Spleen (tissue), 11 donors: ENCODE measurements around the gene MCM5. TPM values are rescaled to one million over a fixed set of nuclear protein-coding genes. Genes with fewer than 3 reads are reported as not detected.

Experiments
- DNase-seq: peaks from one replicate; pipeline ENCODE4 v3.0.0-alpha.2; 2020
- H3K27ac ChIP-seq, 8 donors: fragments of 200-600 bp; sonication (generic) in 7 of 8; 1 replicate in 4 of 8; 2 replicates in 4 of 8; pipeline versions ENCODE4 v1.5.0 to v1.8.0; 2016 to 2021; ENCODE audit warnings: inconsistent platforms in 4 of 8, mild to moderate bottlenecking in 4 of 8, moderate library complexity in 1 of 8
- H3K27me3 ChIP-seq, 7 donors: fragments of 200-600 bp; sonication (generic) in 6 of 7; replicated peaks in 1 of 7; 1 replicate in 4 of 7; 2 replicates in 3 of 7; pipeline versions ENCODE4 v1.5.0 to v1.8.0; 2016 to 2021; ENCODE audit warnings: inconsistent platforms in 3 of 7, mild to moderate bottlenecking in 1 of 7
- H3K36me3 ChIP-seq, 6 donors: fragments of 200-600 bp; sonication (generic) in 5 of 6; 1 replicate in 4 of 6; 2 replicates in 2 of 6; pipeline versions ENCODE4 v1.5.0 to v1.8.0; 2016 to 2021; ENCODE audit warnings: inconsistent platforms in 2 of 6
- H3K4me1 ChIP-seq, 6 donors: fragments of 200-600 bp; sonication (generic) in 5 of 6; 1 replicate in 3 of 6; 2 replicates in 3 of 6; pipeline versions ENCODE4 v1.5.0 to v1.8.0; 2016 to 2021; ENCODE audit warnings: inconsistent platforms in 3 of 6
- H3K4me3 ChIP-seq, 8 donors: fragments of 200-600 bp; sonication (generic) in 7 of 8; 1 replicate in 4 of 8; 2 replicates in 4 of 8; pipeline versions ENCODE4 v1.5.0 to v1.8.0; 2016 to 2021; ENCODE audit warnings: inconsistent platforms in 4 of 8, mild to moderate bottlenecking in 4 of 8, moderate library complexity in 2 of 8
- H3K9me3 ChIP-seq, 8 donors: fragments of 200-600 bp; sonication (generic) in 7 of 8; 1 replicate in 4 of 8; 2 replicates in 4 of 8; pipeline versions ENCODE4 v1.5.0 to v1.8.0; 2016 to 2021; ENCODE audit warnings: inconsistent platforms in 4 of 8
- CTCF ChIP-seq, 11 experiments: fragments of 200-600 bp in 7 of 11; fragments of 450-650 bp in 4 of 11; sonication (generic) in 4 of 11; IDR thresholded peaks in 8 of 11; conservative IDR thresholded peaks in 3 of 11; 1 replicate in 7 of 11; 2 replicates in 4 of 11; pipeline versions ENCODE4 v1.4.0 to v1.8.0; 2016 to 2021; ENCODE audit warnings: antibody characterized with exemption in 11 of 11, inconsistent platforms in 4 of 11, mild to moderate bottlenecking in 1 of 11
- POLR2A ChIP-seq, 3 donors: fragments of 450-650 bp; IDR thresholded peaks; one replicate each; pipeline ENCODE4 v1.5.1; 2017; ENCODE audit warnings: antibody characterized with exemption in 3 of 3, mild to moderate bottlenecking in 1 of 3
- POLR2AphosphoS5 ChIP-seq, 3 donors: sonication (generic); formaldehyde crosslinking; IDR thresholded peaks; one replicate each; pipeline ENCODE4 v1.5.1; 2017; ENCODE audit warnings: antibody characterized with exemption in 3 of 3
- WGBS, 5 donors: extraction: QIAGEN DNeasy Blood & Tissue Kit in 3 of 5; methylation state at CpG; one replicate each; pipeline versions ENCODE4 v1.1.5 to v1.1.7; 2013 to 2018; 5-methylcytosine and 5-hydroxymethylcytosine counted together
- intact Hi-C: fragments of 100-400 bp; cut with DNase I; formaldehyde crosslinking; loops from one replicate; pipeline ENCODE4 v1.15.0; 2023; ENCODE audit warnings: low total_unique reads
- polyA plus RNA-seq, 3 donors: library from polyadenylated mRNA; stranded (reverse); fragments of 200-250 nt; gene quantifications; one replicate each; pipeline ENCODE4 v1.2.1, GENCODE V29; 2013
- total RNA-seq, 7 donors: library from RNA; depleted of rRNA in 3 of 7; stranded (reverse); fragments of >200 nt in 3 of 7; fragmentation: NEBNext Ultra II Directional in 4 of 7; extraction: Animal tissue kit (Norgen Biotek cat#: 25700) in 4 of 7; gene quantifications; one replicate each; pipeline versions ENCODE4 v1.1.0 to v1.2.1, GENCODE V29; 2016 to 2021
- donor health status: healthy with polysubstance abuse.
- donor health status: DM: no; HTN: no; CAD: no; lungs with moderate emphysema.
- donor health status: DM: no; HTN: no; CAD: no.
- donor health status: Bipolar disorder and iron deficiency.
- donor health status: healthy.
- donor health status: DM: no; HTN: no; CAD: no.
- donor health status: DM: yes; HTN: yes; CAD: no.

MCM5 gene
- total and polyA plus RNA-seq, 10 donors, result 45.2 to 96.3 (median 56.5) TPM

GRCh38 chr22:35386670-35387288 is 13.2 kb upstream of the MCM5 start:
- WGBS, 5 donors, result 94 to 95% (median 94%) methylated on average over 9 to 19 of the region's 19 CpGs
- DNase-seq, result no peak
- peaks cover 0 to 80% (median 12%) of the 10 kb centered on the region in 6 donors for H3K36me3 ChIP-seq
- intact Hi-C loops, result no loop called here
- H3K9me3 ChIP-seq, result no peaks in the 10 kb centered on the region
- H3K4me3 ChIP-seq, result peak overlapping the region in 2 of 8 donors; percentile 10 to 32
- peak overlapping the region in 1 of 8 donors; percentile 5 for H3K27ac ChIP-seq
- no peaks in the 10 kb centered on the region for H3K27me3 ChIP-seq
- H3K4me1 ChIP-seq, result peaks cover 0 to 18% (median 5%) of the 10 kb centered on the region in 6 donors
- no peak for TF ChIP-seq CTCF (IDR thresholded peaks at IDR 0.05 in 8 of 11, conservative IDR thresholded peaks at IDR 0.05 in 3 of 11)
- TF ChIP-seq POLR2AphosphoS5 (IDR thresholded peaks at IDR 0.05), result peak; percentile 82 to 90 (median 89)
- peak in 2 of 3 donors; percentile 2 to 12 for TF ChIP-seq POLR2A (IDR thresholded peaks at IDR 0.05)

GRCh38 chr22:35390933-35391332 is 9.0 kb upstream of the MCM5 start:
- Histone ChIP-seq H3K9me3 (no peaks in the 10 kb centered on the region), H3K4me3 (no peak overlapping the region), H3K4me1 (peaks cover 0 to 31% (median 4%) of the 10 kb centered on the region in 6 donors), H3K27ac (no peak overlapping the region), H3K27me3 (no peaks in the 10 kb centered on the region), H3K36me3 (peaks cover 0 to 76% (median 12%) of the 10 kb centered on the region in 6 donors)
- peak in 2 of 3 donors; percentile 26 to 91 for TF ChIP-seq POLR2AphosphoS5 (IDR thresholded peaks at IDR 0.05)
- TF ChIP-seq CTCF (IDR thresholded peaks at IDR 0.05 in 8 of 11, conservative IDR thresholded peaks at IDR 0.05 in 3 of 11), result no peak
- peak in 1 of 3 donors; percentile 37 for TF ChIP-seq POLR2A (IDR thresholded peaks at IDR 0.05)
- DNase-seq, result no peak
- WGBS, 5 donors, result 67 to 91% (median 83%) methylated on average over 4 to 5 of the region's 5 CpGs
- intact Hi-C loops, result no loop called here

- TF ChIP-seq POLR2A (IDR thresholded peaks at IDR 0.05), result no peak
- TF ChIP-seq POLR2AphosphoS5 (IDR thresholded peaks at IDR 0.05), result peak in 2 of 3 donors; percentile 54 to 82
- no peak for TF ChIP-seq CTCF (IDR thresholded peaks at IDR 0.05 in 8 of 11, conservative IDR thresholded peaks at IDR 0.05 in 3 of 11)
- H3K9me3 ChIP-seq, result no peaks in the 10 kb centered on the region
- H3K27ac ChIP-seq, result peak overlapping the region in 4 of 8 donors; percentile 34 to 67 (median 41)
- no peaks in the 10 kb centered on the region for H3K27me3 ChIP-seq
- peaks cover 0 to 46% (median 17%) of the 10 kb centered on the region in 6 donors for H3K4me1 ChIP-seq
- intact Hi-C loops, result no loop called here
- H3K36me3 ChIP-seq, result peaks cover 0 to 62% (median 6%) of the 10 kb centered on the region in 6 donors
- WGBS, 5 donors, result 65 to 79% (median 74%) methylated on average over 2 of the region's 2 CpGs
- no peak overlapping the region for H3K4me3 ChIP-seq
- DNase-seq, result no peak
These were observed 7.6 kb upstream of the MCM5 start for GRCh38 chr22:35392357-35392756.
